Naive B cell (primary cell): Measurements from ENCODE around the gene CLASP1. TPM values are rescaled to one million over a fixed set of nuclear protein-coding genes. Genes with fewer than 3 reads are reported as not detected.
"Not testable (repeated sequence)": the region's sequence is repeated elsewhere in the genome, so short reads cannot be mapped to it uniquely, and the experiment has no call there.

Source experiments
- ATAC-seq, 2 donors: fragments of 150-1000 bp; cut with Tn5 transposase; 2 replicates each; pipeline ENCODE4 v1.10.0; 2021; ENCODE audit warnings: low read depth in 2 of 2, mild to moderate bottlenecking in 2 of 2, moderate library complexity in 2 of 2
- DNase-seq: peaks from one replicate; pipeline ENCODE4 v3.0.0; 2022
- H3K27ac Mint-ChIP-seq, 6 donors: one replicate each; pipeline ENCODE4 v1.8.0; 2020 to 2022; ENCODE audit warnings: mild to moderate bottlenecking in 6 of 6, mixed read lengths in 6 of 6, moderate library complexity in 5 of 6, inconsistent platforms in 2 of 6
- H3K27me3 Mint-ChIP-seq, 3 donors: one replicate each; pipeline ENCODE4 v1.8.0; 2021 to 2022; ENCODE audit warnings: mixed read lengths in 3 of 3, mild to moderate bottlenecking in 1 of 3
- H3K36me3 Mint-ChIP-seq, 2 donors: one replicate each; pipeline ENCODE4 v1.8.0; 2020 to 2022; ENCODE audit warnings: mixed read lengths in 2 of 2, inconsistent platforms in 1 of 2, mild to moderate bottlenecking in 1 of 2
- H3K4me1 Mint-ChIP-seq, 3 donors: one replicate each; pipeline ENCODE4 v1.8.0; 2020 to 2022; ENCODE audit warnings: mixed read lengths in 3 of 3, inconsistent platforms in 1 of 3, mild to moderate bottlenecking in 1 of 3, moderate library complexity in 1 of 3
- H3K4me3 Mint-ChIP-seq, 8 donors: one replicate each; pipeline ENCODE4 v1.8.0; 2020 to 2022; ENCODE audit warnings: mild to moderate bottlenecking in 8 of 8, mixed read lengths in 8 of 8, moderate library complexity in 8 of 8, inconsistent platforms in 2 of 8
- H3K9me3 Mint-ChIP-seq, 7 donors: one replicate each; pipeline ENCODE4 v1.8.0; 2020 to 2022; ENCODE audit warnings: mixed read lengths in 7 of 7, mild to moderate bottlenecking in 5 of 7, inconsistent platforms in 2 of 7, moderate library complexity in 1 of 7
- polyA plus RNA-seq, 6 donors: library from polyadenylated mRNA; unstranded; fragments of 300-500 nt; fragmentation: Illumina TruSeq; gene quantifications; one replicate each; pipeline ENCODE4 v1.2.3, GENCODE V29; 2021; ENCODE audit warnings: low read depth in 6 of 6

Gene CLASP1
- polyA plus RNA-seq, 6 donors from 2014 or later = 4.6 to 24.1 (median 13.5) TPM

- Mint-ChIP-seq H3K36me3 (no peaks in the 10 kb centered on the region), H3K4me3 (peak overlapping the region in 1 of 8 donors; percentile 0), H3K27ac (peak overlapping the region in 1 of 6 donors; percentile 38), H3K9me3 (peaks cover 0 to 4% (median 0%) of the 10 kb centered on the region in 7 donors), H3K4me1 (peaks cover 33 to 46% (median 37%) of the 10 kb centered on the region in 3 donors), H3K27me3 (no peaks in the 10 kb centered on the region)
- DNase-seq (no peak), ATAC-seq (no peak)
Observed at GRCh38 chr2:121579309-121579708, 70.0 kb downstream of the CLASP1 start.

GRCh38 chr2:121577381-121577780, 71.9 kb downstream of the CLASP1 start:
- Mint-ChIP-seq H3K4me3 (no peak overlapping the region), H3K9me3 (peaks cover 0 to 3% (median 0%) of the 10 kb centered on the region in 7 donors), H3K4me1 (peaks cover 27 to 34% (median 29%) of the 10 kb centered on the region in 3 donors), H3K27me3 (no peaks in the 10 kb centered on the region), H3K36me3 (no peaks in the 10 kb centered on the region), H3K27ac (peak overlapping the region in 2 of 6 donors; percentile 13 to 61)
- DNase-seq (no peak), ATAC-seq (no peak)

- DNase-seq = no peak
- no peak for ATAC-seq
- Mint-ChIP-seq H3K4me1 (peaks cover 24 to 34% (median 26%) of the 10 kb centered on the region in 3 donors), H3K36me3 (no peaks in the 10 kb centered on the region), H3K9me3 (no peaks in the 10 kb centered on the region), H3K27me3 (no peaks in the 10 kb centered on the region), H3K4me3 (no peak overlapping the region), H3K27ac (no peak overlapping the region)
Observed at GRCh38 chr2:121576263-121576662, 73.0 kb downstream of the CLASP1 start.

- no peaks in the 10 kb centered on the region for H3K9me3 Mint-ChIP-seq
- DNase-seq = no peak
- ATAC-seq = no peak
- H3K27ac Mint-ChIP-seq = peak overlapping the region in 1 of 6 donors; percentile 66
- no peaks in the 10 kb centered on the region for H3K27me3 Mint-ChIP-seq
- no peak overlapping the region for H3K4me3 Mint-ChIP-seq
- H3K4me1 Mint-ChIP-seq = peaks cover 24 to 34% (median 27%) of the 10 kb centered on the region in 3 donors
- no peaks in the 10 kb centered on the region for H3K36me3 Mint-ChIP-seq
Observed at GRCh38 chr2:121575800-121576199, 73.5 kb downstream of the CLASP1 start.

- peaks cover 12 to 43% (median 24%) of the 10 kb centered on the region in 3 donors for H3K4me1 Mint-ChIP-seq
- no peaks in the 10 kb centered on the region for H3K9me3 Mint-ChIP-seq
- no peak for ATAC-seq
- H3K4me3 Mint-ChIP-seq = no peak overlapping the region
- DNase-seq = no peak
- peak overlapping the region in 1 of 6 donors; percentile 45 for H3K27ac Mint-ChIP-seq
- no peaks in the 10 kb centered on the region for H3K27me3 Mint-ChIP-seq
- peaks cover 4 to 8% of the 10 kb centered on the region in 2 donors for H3K36me3 Mint-ChIP-seq
Observed at GRCh38 chr2:121570667-121571055, 78.6 kb downstream of the CLASP1 start.

GRCh38 chr2:121570036-121570666, 79.1 kb downstream of the CLASP1 start:
- H3K4me3 Mint-ChIP-seq = no peak overlapping the region
- peak overlapping the region in 1 of 6 donors; percentile 69 for H3K27ac Mint-ChIP-seq
- no peaks in the 10 kb centered on the region for H3K27me3 Mint-ChIP-seq
- H3K9me3 Mint-ChIP-seq = no peaks in the 10 kb centered on the region
- H3K36me3 Mint-ChIP-seq = peaks cover 4 to 8% of the 10 kb centered on the region in 2 donors
- DNase-seq (no peak), ATAC-seq (no peak)
- peaks cover 17 to 43% (median 19%) of the 10 kb centered on the region in 3 donors for H3K4me1 Mint-ChIP-seq

GRCh38 chr2:121567957-121568409, 81.3 kb downstream of the CLASP1 start:
- Mint-ChIP-seq H3K27me3 (no peaks in the 10 kb centered on the region), H3K4me1 (peaks cover 22 to 62% (median 23%) of the 10 kb centered on the region in 3 donors), H3K4me3 (no peak overlapping the region), H3K36me3 (peaks cover 15 to 16% of the 10 kb centered on the region in 2 donors), H3K9me3 (peaks cover 0 to 15% (median 4%) of the 10 kb centered on the region in 7 donors), H3K27ac (no peak overlapping the region)
- ATAC-seq (no peak), DNase-seq (no peak)

GRCh38 chr2:121567452-121567851, 81.8 kb downstream of the CLASP1 start:
- Mint-ChIP-seq H3K4me1 (peaks cover 20 to 66% (median 23%) of the 10 kb centered on the region in 3 donors), H3K27me3 (no peaks in the 10 kb centered on the region), H3K36me3 (peaks cover 15 to 16% of the 10 kb centered on the region in 2 donors), H3K27ac (no peak overlapping the region), H3K9me3 (peaks cover 0 to 15% (median 4%) of the 10 kb centered on the region in 7 donors), H3K4me3 (no peak overlapping the region)
- ATAC-seq (no peak), DNase-seq (no peak)

GRCh38 chr2:121565389-121566250, 83.6 kb downstream of the CLASP1 start:
- DNase-seq = no peak
- peaks cover 16 to 63% (median 20%) of the 10 kb centered on the region in 3 donors for H3K4me1 Mint-ChIP-seq
- no peak overlapping the region for H3K4me3 Mint-ChIP-seq
- H3K36me3 Mint-ChIP-seq = peaks cover 15 to 16% of the 10 kb centered on the region in 2 donors
- no peaks in the 10 kb centered on the region for H3K27me3 Mint-ChIP-seq
- peak overlapping the region in 1 of 6 donors; percentile 80 for H3K27ac Mint-ChIP-seq
- peaks cover 0 to 15% (median 4%) of the 10 kb centered on the region in 7 donors for H3K9me3 Mint-ChIP-seq
- no peak for ATAC-seq

- Mint-ChIP-seq H3K27me3 (no peaks in the 10 kb centered on the region), H3K27ac (peak overlapping the region in 1 of 6 donors; percentile 63), H3K4me3 (no peak overlapping the region), H3K9me3 (peaks cover 0 to 15% (median 4%) of the 10 kb centered on the region in 7 donors), H3K36me3 (peaks cover 15 to 16% of the 10 kb centered on the region in 2 donors), H3K4me1 (peaks cover 16 to 63% (median 20%) of the 10 kb centered on the region in 3 donors)
- ATAC-seq (no peak), DNase-seq (no peak)
Observed at GRCh38 chr2:121564905-121565304, 84.4 kb downstream of the CLASP1 start.

- not testable (repeated sequence) for ATAC-seq, DNase-seq, H3K27ac Mint-ChIP-seq, H3K27me3 Mint-ChIP-seq
- Mint-ChIP-seq H3K36me3 (peaks cover 8 to 12% of the 10 kb centered on the region in 2 donors), H3K4me3 (peak overlapping the region in 2 of 8 donors; percentile 17 to 21), H3K9me3 (peaks cover 0 to 15% (median 4%) of the 10 kb centered on the region in 7 donors), H3K4me1 (peaks cover 13 to 62% (median 24%) of the 10 kb centered on the region in 3 donors)
Observed at GRCh38 chr2:121563754-121564153, 85.5 kb downstream of the CLASP1 start.

GRCh38 chr2:121562269-121563176, 86.7 kb downstream of the CLASP1 start:
- H3K27ac Mint-ChIP-seq = peak overlapping the region in 3 of 6 donors; percentile 7 to 34 (median 13)
- peaks cover 17 to 66% (median 35%) of the 10 kb centered on the region in 3 donors for H3K4me1 Mint-ChIP-seq
- peaks cover 7 to 12% of the 10 kb centered on the region in 2 donors for H3K36me3 Mint-ChIP-seq
- DNase-seq = no peak
- no peak for ATAC-seq
- H3K27me3 Mint-ChIP-seq = no peaks in the 10 kb centered on the region
- no peak overlapping the region for H3K4me3 Mint-ChIP-seq
- peaks cover 0 to 15% (median 4%) of the 10 kb centered on the region in 7 donors for H3K9me3 Mint-ChIP-seq
